Neuronal stem cell (in vitro differentiated cells): ENCODE results near the gene CMKLR1.

Experiments
- DNase-seq: peaks from one replicate; pipeline ENCODE4 v3.0.0-alpha.2; 2013; ENCODE audit warnings: low spot score
- H2AFZ ChIP-seq: one replicate; pipeline ENCODE4 v1.6.1; 2013; ENCODE audit warnings: mild to moderate bottlenecking, low read length, inconsistent platforms
- H2AK5ac ChIP-seq: 2 replicates; pipeline ENCODE4 v1.6.1; 2013; ENCODE audit warnings: low read depth, mild to moderate bottlenecking, inconsistent platforms, low read length, moderate library complexity, mixed read lengths
- H2BK120ac ChIP-seq: 2 replicates; pipeline ENCODE4 v1.6.1; 2013; ENCODE audit warnings: low read depth, mild to moderate bottlenecking, inconsistent platforms, low read length, moderate library complexity, mixed read lengths
- H2BK12ac ChIP-seq: one replicate; pipeline ENCODE4 v1.6.1; 2013; ENCODE audit warnings: low read length, inconsistent platforms
- H2BK15ac ChIP-seq: 2 replicates; pipeline ENCODE4 v1.6.1; 2013; ENCODE audit warnings: mild to moderate bottlenecking, low read length, inconsistent platforms, mixed read lengths
- H2BK5ac ChIP-seq: one replicate; pipeline ENCODE4 v1.6.1; 2013; ENCODE audit warnings: inconsistent platforms, mild to moderate bottlenecking, low read length, moderate library complexity
- H3K14ac ChIP-seq: one replicate; pipeline ENCODE4 v1.6.1; 2013; ENCODE audit warnings: low read length, inconsistent platforms
- H3K18ac ChIP-seq: 2 replicates; pipeline ENCODE4 v1.6.1; 2013; ENCODE audit warnings: low read length, inconsistent platforms
- H3K23ac ChIP-seq: 2 replicates; pipeline ENCODE4 v1.6.1; 2013; ENCODE audit warnings: low read depth, mild to moderate bottlenecking, mixed read lengths, low read length, inconsistent platforms; ENCODE audit not compliant: poor library complexity
- H3K27ac ChIP-seq: replicated peaks from 3 replicates; pipeline ENCODE4 v1.5.1; 2013; ENCODE audit warnings: low read length, inconsistent platforms
- H3K27me3 ChIP-seq, 3 experiments: 2 replicates each; pipeline ENCODE4 v1.6.1; 2013; ENCODE audit warnings: low read length in 3 of 3, mild to moderate bottlenecking in 2 of 3, inconsistent platforms in 1 of 3, low read depth in 1 of 3, mixed read lengths in 1 of 3, moderate library complexity in 1 of 3; ENCODE audit not compliant: control insufficient read depth in 3 of 3, insufficient read depth in 3 of 3
- H3K36me3 ChIP-seq, 2 donors: replicated peaks in 1 of 2; 2 replicates each; pipeline ENCODE4 v1.6.1; 2013; ENCODE audit warnings: low read length in 2 of 2; ENCODE audit not compliant: control insufficient read depth in 2 of 2, insufficient read depth in 2 of 2
- H3K4ac ChIP-seq: 2 replicates; pipeline ENCODE4 v1.6.1; 2013; ENCODE audit warnings: inconsistent platforms, mild to moderate bottlenecking, low read length, moderate library complexity
- H3K4me1 ChIP-seq, 2 donors: 1 replicate in 1 of 2; 2 replicates in 1 of 2; pipeline ENCODE4 v1.6.1; 2013; ENCODE audit warnings: low read length in 2 of 2, low read depth in 1 of 2; ENCODE audit not compliant: control insufficient read depth in 2 of 2, insufficient read depth in 1 of 2
- H3K4me2 ChIP-seq: one replicate; pipeline ENCODE4 v1.6.1; 2013; ENCODE audit warnings: mild to moderate bottlenecking, low read length, inconsistent platforms; ENCODE audit not compliant: insufficient read depth, poor library complexity, severe bottlenecking
- H3K4me3 ChIP-seq, 2 donors: 2 replicates each; pipeline ENCODE4 v1.5.1; 2013; ENCODE audit warnings: low read length in 2 of 2, mild to moderate bottlenecking in 2 of 2, inconsistent platforms in 1 of 2, moderate library complexity in 1 of 2
- H3K79me1 ChIP-seq: one replicate; pipeline ENCODE4 v1.6.1; 2013; ENCODE audit warnings: low read depth, mild to moderate bottlenecking, inconsistent platforms, low read length, moderate library complexity
- H3K9ac ChIP-seq: one replicate; pipeline ENCODE4 v1.6.1; 2013; ENCODE audit warnings: mild to moderate bottlenecking, low read depth, low read length, inconsistent platforms; ENCODE audit not compliant: poor library complexity
- H3K9me3 ChIP-seq, 2 donors: replicated peaks in 1 of 2; 2 replicates each; pipeline versions ENCODE3 to v1.6.1; 2013; ENCODE audit warnings: low read length in 2 of 2, mild to moderate bottlenecking in 2 of 2, inconsistent platforms in 1 of 2, low read depth in 1 of 2, mixed read lengths in 1 of 2, moderate library complexity in 1 of 2; ENCODE audit not compliant: control insufficient read depth in 2 of 2, insufficient read depth in 1 of 2
- H4K8ac ChIP-seq: one replicate; pipeline ENCODE4 v1.6.1; 2013; ENCODE audit warnings: low read depth, mild to moderate bottlenecking, inconsistent platforms, low read length, moderate library complexity
- H4K91ac ChIP-seq: one replicate; pipeline ENCODE4 v1.6.1; 2013; ENCODE audit warnings: low read length, low read depth, mild to moderate bottlenecking, inconsistent platforms; ENCODE audit not compliant: poor library complexity
- WGBS, 2 donors: extraction: QIAGEN DNeasy Blood & Tissue Kit; methylation state at CpG; one replicate each; pipeline ENCODE4 v1.1.7; 2013; ENCODE audit warnings: missing lambda C conversion rate in 2 of 2, mixed read lengths in 1 of 2; ENCODE audit not compliant: insufficient read length in 2 of 2, insufficient replicate concordance in 1 of 2; ENCODE audit errors: extremely low coverage in 2 of 2; 5-methylcytosine and 5-hydroxymethylcytosine counted together

CMKLR1 gene

DNA sequence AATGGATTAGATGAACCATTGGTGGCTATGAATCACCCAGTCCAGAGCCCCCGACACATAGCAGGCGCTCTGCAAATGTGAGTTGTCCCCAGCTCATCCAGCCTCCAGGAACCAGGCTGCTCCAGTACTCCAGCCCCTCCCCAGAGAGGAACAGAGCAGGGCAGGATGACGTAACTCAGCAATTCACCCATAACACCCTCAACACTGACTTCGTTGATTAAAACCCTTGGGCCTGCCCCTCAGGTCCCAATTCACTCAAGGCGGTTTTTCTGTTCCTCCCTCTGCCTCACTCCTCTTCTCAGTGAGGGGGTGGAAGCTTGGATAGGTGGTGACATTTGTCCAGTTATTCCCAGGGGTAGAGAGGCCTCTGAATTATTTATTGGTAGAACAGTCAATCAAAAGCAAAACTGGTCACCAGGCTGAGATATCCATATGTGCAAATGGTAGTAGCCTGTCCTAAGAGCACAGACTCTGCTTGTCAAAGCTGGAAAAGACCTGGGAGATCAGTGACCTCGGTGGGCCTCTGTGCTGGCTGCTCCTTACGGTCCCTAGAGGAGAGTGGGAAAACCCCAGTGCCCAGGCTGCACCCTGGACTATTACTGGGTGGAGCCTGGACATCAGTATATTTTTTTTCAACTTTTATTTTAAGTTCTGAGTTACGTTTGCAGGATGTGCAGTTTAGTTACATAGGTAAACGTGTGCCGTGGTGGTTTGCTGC lies 97.0 kb downstream of the CMKLR1 start:
- H2BK120ac ChIP-seq = no peak overlapping the region
- no peak overlapping the region for H3K27ac ChIP-seq
- WGBS, 2 donors = no CpG with 5 or more reads among the region's 10 CpGs

DNA sequence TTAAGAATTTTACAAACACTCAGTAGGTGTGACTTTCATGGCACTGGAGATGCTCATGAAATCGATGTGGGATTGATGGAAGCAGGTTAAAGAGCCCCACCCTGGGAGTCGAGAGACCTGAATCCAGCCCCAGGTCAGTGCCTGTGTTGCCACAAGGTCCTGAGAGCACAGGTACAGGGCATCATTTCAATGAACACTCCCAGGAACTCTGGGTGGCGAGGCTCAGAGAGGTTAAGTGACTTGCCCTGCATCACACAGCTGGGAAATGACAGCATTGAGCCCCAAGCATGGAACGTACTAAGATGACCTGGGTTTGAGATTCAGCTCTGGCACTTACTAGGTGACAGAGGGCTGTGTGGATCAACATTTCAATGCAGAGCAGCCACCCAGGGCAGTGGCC lies 98.2 kb downstream of the CMKLR1 start:
- H3K9ac ChIP-seq = no peak overlapping the region
- H2AK5ac ChIP-seq = peak overlapping the region; percentile 18
- no peak overlapping the region for H3K23ac ChIP-seq
- no peak overlapping the region for H3K4ac ChIP-seq
- H3K27me3 ChIP-seq = peaks cover 0 to 2% (median 0%) of the 10 kb centered on the region in 3 experiments
- no peak overlapping the region for H3K4me2 ChIP-seq
- H3K9me3 ChIP-seq = no peaks in the 10 kb centered on the region
- no peak overlapping the region for H3K4me3 ChIP-seq
- no peak overlapping the region for H4K8ac ChIP-seq
- H3K14ac ChIP-seq = no peak overlapping the region
- no peaks in the 10 kb centered on the region for H3K79me1 ChIP-seq
- H3K18ac ChIP-seq = no peak overlapping the region
- H2BK120ac ChIP-seq = no peak overlapping the region
- no peak overlapping the region for H3K27ac ChIP-seq
- H2BK15ac ChIP-seq = no peak overlapping the region
- DNase-seq = no peak
- H2BK5ac ChIP-seq = no peak overlapping the region
- no peak overlapping the region for H4K91ac ChIP-seq
- H3K4me1 ChIP-seq = peaks cover 2 to 9% of the 10 kb centered on the region in 2 donors
- H2AFZ ChIP-seq = no peak overlapping the region
- WGBS, 2 donors = no CpG with 5 or more reads among the region's 4 CpGs
- no peaks in the 10 kb centered on the region for H3K36me3 ChIP-seq
- no peak overlapping the region for H2BK12ac ChIP-seq

More for the DNA sequence above, 97.0 kb downstream of the CMKLR1 start:
- no peaks in the 10 kb centered on the region for H3K36me3 ChIP-seq
- H3K4me2 ChIP-seq = no peak overlapping the region
- no peak overlapping the region for H2BK12ac ChIP-seq
- no peaks in the 10 kb centered on the region for H3K27me3 ChIP-seq
- H4K8ac ChIP-seq = no peak overlapping the region
- no peaks in the 10 kb centered on the region for H3K79me1 ChIP-seq
- no peak overlapping the region for H3K4me3 ChIP-seq
- no peak overlapping the region for H3K4ac ChIP-seq
- no peak overlapping the region for H3K9ac ChIP-seq
- no peak overlapping the region for H3K14ac ChIP-seq
- no peak overlapping the region for H2AFZ ChIP-seq
- H2AK5ac ChIP-seq = no peak overlapping the region
- no peak for DNase-seq
- H3K9me3 ChIP-seq = no peaks in the 10 kb centered on the region
- H3K23ac ChIP-seq = no peak overlapping the region
- no peak overlapping the region for H2BK5ac ChIP-seq
- no peak overlapping the region for H4K91ac ChIP-seq
- H2BK15ac ChIP-seq = no peak overlapping the region
- peaks cover 0 to 3% of the 10 kb centered on the region in 2 donors for H3K4me1 ChIP-seq
- no peak overlapping the region for H3K18ac ChIP-seq

DNA sequence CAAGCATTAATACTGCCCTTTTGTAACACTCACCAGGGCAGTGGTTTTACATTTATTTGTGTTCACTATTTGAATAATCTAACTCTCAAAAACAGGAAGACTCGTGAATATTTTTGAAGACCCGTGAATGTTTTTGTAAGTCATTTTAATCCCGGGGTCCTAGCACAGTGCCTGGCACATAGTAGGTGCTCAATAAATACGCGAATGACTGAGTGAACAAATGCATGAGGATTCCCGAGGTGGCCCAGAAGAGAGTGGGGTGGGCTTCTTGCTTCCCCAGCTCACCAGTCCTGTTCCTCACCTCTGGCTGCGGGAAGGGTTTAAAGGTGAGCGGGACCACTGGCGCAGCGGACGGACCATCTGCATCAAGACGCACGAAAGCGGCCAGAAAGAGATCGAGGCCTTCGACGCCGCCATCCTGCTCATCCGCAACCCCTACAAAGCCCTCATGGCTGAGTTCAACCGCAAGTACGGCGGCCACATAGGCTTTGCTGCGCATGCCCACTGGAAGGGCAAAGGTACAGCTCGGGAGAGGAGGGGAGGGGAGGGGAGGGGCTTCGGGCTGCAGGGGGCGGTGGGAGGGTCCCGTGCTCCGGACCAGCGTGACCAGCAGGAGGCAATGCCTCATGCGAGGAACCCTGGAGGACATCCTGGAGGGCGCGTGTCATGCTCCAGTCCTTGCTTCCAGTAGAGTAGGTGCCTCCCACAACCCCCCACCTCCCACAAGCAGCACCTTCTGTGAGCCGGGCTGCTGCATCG lies 98.9 kb downstream of the CMKLR1 start:
- peak overlapping the region; percentile 12 for H3K9ac ChIP-seq
- H2AFZ ChIP-seq = no peak overlapping the region
- no peaks in the 10 kb centered on the region for H3K9me3 ChIP-seq
- H2AK5ac ChIP-seq = peak overlapping the region; percentile 57
- no peak overlapping the region for H3K4ac ChIP-seq
- H3K14ac ChIP-seq = no peak overlapping the region
- no peak for DNase-seq
- H2BK15ac ChIP-seq = no peak overlapping the region
- H3K27me3 ChIP-seq = peaks cover 0 to 4% (median 0%) of the 10 kb centered on the region in 3 experiments
- no peak overlapping the region for H3K4me3 ChIP-seq
- no peak overlapping the region for H4K8ac ChIP-seq
- no peaks in the 10 kb centered on the region for H3K79me1 ChIP-seq
- H3K27ac ChIP-seq = no peak overlapping the region
- no peak overlapping the region for H2BK12ac ChIP-seq
- no peak overlapping the region for H4K91ac ChIP-seq
- H3K18ac ChIP-seq = no peak overlapping the region
- H3K4me2 ChIP-seq = no peak overlapping the region
- WGBS, 2 donors = no CpG with 5 or more reads among the region's 34 CpGs
- H3K23ac ChIP-seq = no peak overlapping the region
- no peak overlapping the region for H2BK5ac ChIP-seq
- peaks cover 7 to 16% of the 10 kb centered on the region in 2 donors for H3K4me1 ChIP-seq
- H3K36me3 ChIP-seq = no peaks in the 10 kb centered on the region
- H2BK120ac ChIP-seq = no peak overlapping the region

DNA sequence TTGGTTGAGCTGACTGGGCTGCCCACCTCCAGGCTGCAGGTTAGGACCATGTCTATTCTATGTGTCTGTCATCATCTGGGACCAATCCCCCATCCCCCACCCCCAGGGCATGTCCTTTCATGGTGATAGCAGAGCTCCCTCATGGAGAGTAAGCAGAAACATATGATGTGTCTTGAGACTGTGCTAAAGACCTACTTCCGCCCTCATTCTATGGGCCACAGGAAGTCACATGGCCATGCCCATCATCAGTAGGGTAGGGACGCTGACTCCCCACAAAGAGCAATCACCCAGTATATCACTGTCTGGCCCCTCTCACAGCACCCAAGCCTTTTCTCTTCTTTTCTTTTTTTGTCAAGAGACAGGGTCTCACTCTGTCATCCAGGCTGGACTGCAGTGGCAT lies 99.7 kb downstream of the CMKLR1 start:
- H2AK5ac ChIP-seq = no peak overlapping the region
- H4K91ac ChIP-seq = no peak overlapping the region
- H3K14ac ChIP-seq = no peak overlapping the region
- H3K4me2 ChIP-seq = no peak overlapping the region
- H3K36me3 ChIP-seq = no peaks in the 10 kb centered on the region
- H3K27me3 ChIP-seq = peaks cover 0 to 4% (median 0%) of the 10 kb centered on the region in 3 experiments
- H3K4me1 ChIP-seq = peaks cover 7 to 22% of the 10 kb centered on the region in 2 donors
- H2BK5ac ChIP-seq = no peak overlapping the region
- H3K9me3 ChIP-seq = no peaks in the 10 kb centered on the region
- no peak overlapping the region for H2BK15ac ChIP-seq
- H3K9ac ChIP-seq = no peak overlapping the region
- no CpG with 5 or more reads among the region's 2 CpGs for WGBS, 2 donors
- H3K4ac ChIP-seq = no peak overlapping the region
- no peak overlapping the region for H3K18ac ChIP-seq
- no peak overlapping the region for H2BK12ac ChIP-seq
- no peaks in the 10 kb centered on the region for H3K79me1 ChIP-seq
- no peak overlapping the region for H2AFZ ChIP-seq
- no peak for DNase-seq
- no peak overlapping the region for H3K27ac ChIP-seq
- H2BK120ac ChIP-seq = no peak overlapping the region
- no peak overlapping the region for H3K4me3 ChIP-seq
- no peak overlapping the region for H3K23ac ChIP-seq
- no peak overlapping the region for H4K8ac ChIP-seq
